WTC11 (cell line): ENCODE data around the gene PARM1. TPM values are rescaled to one million over a fixed set of nuclear protein-coding genes. Genes with fewer than 3 reads are reported as not detected.

Experiments used
- total RNA-seq: library from RNA; stranded (reverse); gene quantifications from 3 replicates; pipeline ENCODE4 v1.2.3, GENCODE V29; 2021

PARM1 gene
- total RNA-seq, 1 experiment from 2014 or later, result 6.3 TPM

Other genes starting within 250 kb of the PARM1 start
- gene BTC, start 138.6 kb upstream of the PARM1 start, total RNA-seq, result 0.07 TPM in 2 of 3 replicates, not detected in the other